Epithelial cell of proximal tubule (primary cell): Measurements from ENCODE around the gene SLC25A42. TPM values are rescaled to one million over a fixed set of nuclear protein-coding genes. Genes with fewer than 3 reads are reported as not detected.

Source experiments
- DNase-seq: peaks from one replicate; pipeline ENCODE4 v3.0.0-alpha.2; 2011; ENCODE audit warnings: low read depth
- H3K4me3 ChIP-seq: 2 replicates; pipeline ENCODE4 v1.5.1; 2011; ENCODE audit warnings: low read depth, mild to moderate bottlenecking, low read length
- total RNA-seq: library from RNA; depleted of rRNA; stranded (reverse); fragments of >200 nt; gene quantifications from 2 replicates; pipeline ENCODE4 v1.2.3, GENCODE V29; 2015
- TF ChIP-seq, protein P1 (sequence below): conservative IDR thresholded peaks from 2 replicates; pipeline ENCODE4 v1.5.1; 2012; ENCODE audit warnings: low read depth, mild to moderate bottlenecking, low read length

SLC25A42 gene
- total RNA-seq, 1 donor from 2014 or later: 2.9 TPM

DNA sequence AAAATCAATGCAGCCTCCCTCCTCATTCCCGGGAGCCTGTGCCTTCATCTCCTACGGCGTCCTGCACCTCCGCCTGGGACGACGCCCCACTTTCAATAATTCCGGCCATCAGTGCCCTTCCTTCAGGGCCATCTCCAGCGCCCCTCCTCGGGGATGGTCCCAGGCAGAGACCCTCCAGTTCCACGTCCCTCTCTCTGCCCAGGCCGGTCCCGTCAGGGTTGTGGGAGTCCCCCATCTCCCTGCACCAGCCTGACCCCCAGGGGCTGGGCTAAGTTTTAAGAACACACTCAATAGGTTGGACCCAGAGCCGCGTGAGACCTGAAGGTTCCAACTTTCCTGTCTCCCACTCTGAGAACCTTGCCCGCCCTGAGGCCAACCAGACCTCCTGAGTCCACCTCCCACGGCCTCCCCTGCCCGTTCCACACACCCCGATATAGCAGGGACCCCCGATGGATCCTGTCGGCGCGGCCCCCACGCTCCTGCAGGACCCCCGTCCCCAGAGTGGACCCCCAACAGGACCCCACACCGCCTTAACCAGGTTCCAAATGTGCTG lies 73.8 kb downstream of the SLC25A42 start:
- TF ChIP-seq, protein P1, sequence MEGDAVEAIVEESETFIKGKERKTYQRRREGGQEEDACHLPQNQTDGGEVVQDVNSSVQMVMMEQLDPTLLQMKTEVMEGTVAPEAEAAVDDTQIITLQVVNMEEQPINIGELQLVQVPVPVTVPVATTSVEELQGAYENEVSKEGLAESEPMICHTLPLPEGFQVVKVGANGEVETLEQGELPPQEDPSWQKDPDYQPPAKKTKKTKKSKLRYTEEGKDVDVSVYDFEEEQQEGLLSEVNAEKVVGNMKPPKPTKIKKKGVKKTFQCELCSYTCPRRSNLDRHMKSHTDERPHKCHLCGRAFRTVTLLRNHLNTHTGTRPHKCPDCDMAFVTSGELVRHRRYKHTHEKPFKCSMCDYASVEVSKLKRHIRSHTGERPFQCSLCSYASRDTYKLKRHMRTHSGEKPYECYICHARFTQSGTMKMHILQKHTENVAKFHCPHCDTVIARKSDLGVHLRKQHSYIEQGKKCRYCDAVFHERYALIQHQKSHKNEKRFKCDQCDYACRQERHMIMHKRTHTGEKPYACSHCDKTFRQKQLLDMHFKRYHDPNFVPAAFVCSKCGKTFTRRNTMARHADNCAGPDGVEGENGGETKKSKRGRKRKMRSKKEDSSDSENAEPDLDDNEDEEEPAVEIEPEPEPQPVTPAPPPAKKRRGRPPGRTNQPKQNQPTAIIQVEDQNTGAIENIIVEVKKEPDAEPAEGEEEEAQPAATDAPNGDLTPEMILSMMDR: no peak
- no peak for DNase-seq
- H3K4me3 ChIP-seq: peak overlapping the region; percentile 98

DNA sequence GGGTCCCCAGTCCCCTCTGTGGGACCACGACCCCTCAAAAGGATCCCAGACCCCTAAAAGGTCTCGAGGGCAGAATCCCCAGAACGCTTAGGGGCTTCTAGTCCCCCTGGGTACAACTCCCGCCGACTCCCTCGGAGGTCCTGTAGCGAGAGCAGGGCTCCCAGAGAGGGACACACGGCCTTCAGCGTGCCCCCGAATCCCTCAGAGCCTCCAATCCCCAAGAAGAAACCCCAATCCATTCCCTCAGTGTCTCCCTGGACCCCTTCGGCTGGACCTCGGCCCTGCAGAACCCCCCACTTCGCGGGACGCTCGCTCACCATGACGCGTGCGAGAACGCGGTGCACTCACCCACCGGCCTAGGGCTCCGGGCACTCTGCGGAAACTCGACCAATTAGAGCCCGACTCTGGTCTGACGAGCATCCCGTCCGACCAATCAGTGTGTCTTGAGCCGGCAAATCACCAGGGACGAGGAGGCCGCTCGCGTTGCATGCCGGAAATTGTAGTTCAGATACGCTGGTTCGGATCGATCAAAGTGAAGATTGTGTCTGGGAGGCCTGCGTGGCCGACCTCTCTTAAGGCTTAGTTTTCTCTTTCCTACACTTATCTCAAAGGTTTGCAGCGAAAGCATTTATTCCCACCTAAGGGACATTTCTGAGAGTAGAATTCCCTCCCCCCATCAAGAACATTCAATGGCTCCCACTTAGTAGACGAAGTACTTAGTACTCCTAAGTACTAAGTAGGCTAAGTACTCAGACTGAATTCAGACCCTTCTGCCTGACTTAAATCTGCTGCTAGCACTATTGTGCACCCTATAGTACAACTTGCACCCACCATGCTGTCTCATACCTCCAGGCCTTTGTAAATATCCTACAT lies 74.6 kb downstream of the SLC25A42 start, which contains the start of gene TMEM161A:
Gene TMEM161A (minus strand): TSS at position 370 of the 873 bp plus-strand sequence. CDS start 50 bp downstream, at position 320.
- H3K4me3 ChIP-seq: peak within 1 kb of the TSS; percentile 98
- DNase-seq: peak; percentile 82
- TF ChIP-seq, protein P1: no peak

DNA sequence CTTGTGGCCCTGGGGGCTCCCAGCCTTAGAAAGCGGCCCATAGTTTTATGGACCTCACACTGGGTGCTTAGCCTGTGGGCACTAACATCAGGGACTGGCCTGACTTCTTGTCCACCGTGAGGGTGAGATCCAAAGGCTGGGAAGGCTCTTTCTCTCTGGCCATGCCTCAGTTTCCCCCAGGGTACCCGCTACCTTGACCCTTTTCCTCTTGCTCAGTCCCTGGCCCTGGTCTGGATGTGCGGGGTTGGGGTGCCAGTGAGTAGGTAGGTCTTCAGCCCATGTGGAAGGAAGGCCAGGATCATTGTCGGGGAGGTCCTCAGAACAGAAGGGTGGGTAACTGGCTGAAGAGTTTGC lies 76.1 kb downstream of the SLC25A42 start:
- H3K4me3 ChIP-seq: no peak overlapping the region
- no peak for DNase-seq
- TF ChIP-seq, protein P1: no peak

DNA sequence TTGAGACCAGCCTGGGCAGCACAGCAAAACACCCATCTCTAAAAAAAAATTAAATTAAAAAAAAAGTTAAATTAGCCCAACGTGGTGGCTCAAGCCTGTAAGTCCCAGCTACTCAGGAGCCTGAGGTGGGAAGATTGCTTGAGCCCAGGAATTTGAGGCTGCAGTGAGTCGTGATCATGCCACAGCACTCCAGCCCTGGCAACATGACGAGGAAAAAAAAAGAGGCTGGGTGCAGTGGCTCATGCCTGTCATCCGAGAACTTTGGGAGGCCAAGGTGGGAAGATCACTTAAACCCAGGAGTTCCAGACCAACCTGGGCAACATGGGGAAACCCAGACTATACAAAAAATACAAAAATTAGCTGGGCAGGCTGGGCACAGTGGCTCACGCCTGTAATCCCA lies 76.7 kb downstream of the SLC25A42 start:
- H3K4me3 ChIP-seq: no peak overlapping the region
- TF ChIP-seq, protein P1: no peak
- DNase-seq: no peak

DNA sequence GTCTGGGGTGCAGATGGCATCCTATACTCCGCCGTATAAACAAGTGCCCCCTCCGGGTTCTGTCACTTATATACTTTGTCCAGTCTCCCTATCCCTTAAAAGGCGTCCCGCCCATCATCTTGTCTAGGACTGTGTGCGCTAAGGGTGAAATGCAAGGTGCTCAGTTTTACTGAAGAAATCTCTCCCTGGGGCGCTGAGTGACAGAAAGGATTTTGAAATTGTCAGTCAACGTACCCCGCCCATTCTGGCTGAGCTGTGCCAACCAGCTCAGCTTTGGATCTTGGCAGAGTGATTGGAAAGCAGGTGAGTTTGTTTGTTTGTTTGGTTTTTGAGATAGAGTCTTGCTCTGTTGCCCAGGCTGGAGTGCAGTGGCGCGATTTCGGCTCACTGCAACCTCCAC lies 78.6 kb downstream of the SLC25A42 start:
- DNase-seq: no peak
- no peak overlapping the region for H3K4me3 ChIP-seq
- TF ChIP-seq, protein P1: no peak

DNA sequence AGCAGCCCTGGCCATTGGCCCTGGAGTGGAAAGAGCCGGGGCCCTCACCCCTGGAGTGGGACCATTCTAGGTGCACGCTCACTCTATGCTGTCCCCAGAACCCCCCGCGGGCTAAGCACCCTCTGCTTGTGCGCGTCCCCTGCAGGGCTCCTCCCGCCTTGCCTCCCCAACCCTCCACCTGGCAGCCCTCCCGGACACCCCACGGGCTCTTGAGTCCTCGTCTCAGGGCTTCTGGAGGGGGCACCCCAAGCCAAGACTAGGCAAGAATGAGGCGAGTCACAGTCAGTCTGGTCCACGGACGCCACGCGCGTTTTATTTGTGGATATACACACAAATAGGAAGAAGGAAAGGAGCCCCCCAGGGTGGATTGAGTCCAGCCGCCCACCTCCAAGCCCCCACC lies 81.5 kb downstream of the SLC25A42 start:
- DNase-seq: no peak
- TF ChIP-seq, protein P1: no peak

More for the DNA sequence above, 81.5 kb downstream of the SLC25A42 start:
- H3K4me3 ChIP-seq: no peak overlapping the region
